SJCRH30 (cell line): ENCODE measurements around the gene POGLUT3. TPM values are rescaled to one million over a fixed set of nuclear protein-coding genes. Genes with fewer than 3 reads are reported as not detected.

Experiments
- DNase-seq, 2 experiments: peaks; one replicate each; pipeline ENCODE4 v3.0.0-alpha.2; 2015 to 2020
- H3K27ac ChIP-seq: fragments of 250-450 bp; sonication (Bioruptor Pico); 2 replicates; pipeline ENCODE4 v1.5.1; 2020; ENCODE audit warnings: mild to moderate bottlenecking, moderate library complexity
- H3K27me3 ChIP-seq: fragments of 250-450 bp; sonication (Bioruptor Pico); 2 replicates; pipeline ENCODE4 v1.5.1; 2020; ENCODE audit warnings: mild to moderate bottlenecking, moderate library complexity
- H3K36me3 ChIP-seq: fragments of 250-450 bp; sonication (Bioruptor Pico); 2 replicates; pipeline ENCODE4 v1.5.1; 2020; ENCODE audit warnings: mild to moderate bottlenecking, moderate library complexity
- H3K4me1 ChIP-seq: fragments of 250-450 bp; sonication (Bioruptor Pico); 2 replicates; pipeline ENCODE4 v1.5.1; 2020; ENCODE audit warnings: mild to moderate bottlenecking, moderate library complexity
- H3K4me3 ChIP-seq: fragments of 250-450 bp; sonication (Bioruptor Pico); 2 replicates; pipeline ENCODE4 v1.5.1; 2020; ENCODE audit warnings: mild to moderate bottlenecking, moderate library complexity
- H3K9me3 ChIP-seq: fragments of 250-450 bp; sonication (Bioruptor Pico); replicated peaks from 2 replicates; pipeline ENCODE4 v1.5.1; 2020; ENCODE audit warnings: mild to moderate bottlenecking, moderate library complexity
- total RNA-seq: library from RNA; depleted of rRNA; stranded (reverse); fragments of >200 nt; shearing (Covaris generic); gene quantifications from 2 replicates; pipeline ENCODE4 v1.2.3, GENCODE V29; 2014; rRNA removed

Gene POGLUT3, protein sequence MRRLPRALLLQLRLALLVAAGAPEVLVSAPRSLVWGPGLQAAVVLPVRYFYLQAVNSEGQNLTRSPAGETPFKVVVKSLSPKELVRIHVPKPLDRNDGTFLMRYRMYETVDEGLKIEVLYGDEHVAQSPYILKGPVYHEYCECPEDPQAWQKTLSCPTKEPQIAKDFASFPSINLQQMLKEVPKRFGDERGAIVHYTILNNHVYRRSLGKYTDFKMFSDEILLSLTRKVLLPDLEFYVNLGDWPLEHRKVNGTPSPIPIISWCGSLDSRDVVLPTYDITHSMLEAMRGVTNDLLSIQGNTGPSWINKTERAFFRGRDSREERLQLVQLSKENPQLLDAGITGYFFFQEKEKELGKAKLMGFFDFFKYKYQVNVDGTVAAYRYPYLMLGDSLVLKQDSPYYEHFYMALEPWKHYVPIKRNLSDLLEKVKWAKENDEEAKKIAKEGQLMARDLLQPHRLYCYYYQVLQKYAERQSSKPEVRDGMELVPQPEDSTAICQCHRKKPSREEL
- total RNA-seq, result 28.5 and 32.2 TPM in 2 replicates

DNA sequence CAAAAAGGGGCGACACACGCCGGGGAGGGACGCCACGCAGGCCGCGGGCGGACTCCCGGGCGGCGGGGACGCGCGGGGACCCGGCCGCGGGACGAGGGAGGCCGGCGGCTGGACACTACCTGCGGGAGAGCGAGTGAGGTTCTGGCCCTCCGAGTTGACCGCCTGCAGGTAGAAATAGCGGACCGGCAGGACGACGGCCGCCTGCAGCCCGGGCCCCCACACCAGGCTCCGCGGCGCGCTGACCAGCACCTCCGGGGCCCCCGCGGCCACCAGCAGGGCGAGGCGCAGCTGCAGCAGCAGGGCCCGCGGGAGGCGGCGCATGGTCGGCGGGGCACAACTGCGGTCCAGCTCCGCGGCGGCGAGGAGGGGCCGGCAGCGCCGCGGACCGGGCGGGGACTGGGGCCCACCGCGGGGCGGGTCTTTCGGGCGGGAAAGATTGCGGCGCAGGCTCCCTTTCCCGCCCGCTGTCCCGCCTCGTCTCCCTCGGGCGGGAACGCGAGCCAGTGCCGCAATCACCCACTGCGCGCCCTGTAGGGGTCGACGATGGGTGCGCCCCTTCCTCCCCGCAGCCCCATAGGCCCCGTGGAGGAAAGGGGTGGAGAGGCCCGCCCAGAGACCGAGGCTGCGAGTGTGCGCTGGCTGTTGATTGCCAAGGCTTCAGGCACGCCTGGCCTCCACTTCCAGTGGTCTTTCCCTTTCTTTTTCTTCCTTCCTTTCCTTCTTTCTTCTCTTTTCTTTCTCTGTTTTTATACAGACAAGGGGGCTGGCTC, at the start of gene POGLUT3:
TSS of gene POGLUT3 (minus strand) at position 339 of the 770 bp plus-strand sequence. CDS start at position 321, 18 bp downstream.
- Histone ChIP-seq H3K4me3 (peak within 1 kb of the TSS; percentile 74), H3K4me1 (no peaks in the 10 kb centered on the region), H3K36me3 (no peaks in the 10 kb centered on the region), H3K27ac (peak within 1 kb of the TSS; percentile 95), H3K27me3 (no peaks in the 10 kb centered on the region), H3K9me3 (no peaks in the 10 kb centered on the region)
- DNase-seq, result peak; percentile 68 to 74

GRCh38 chr11:108545909-108546501, 47.8 kb upstream of the POGLUT3 start:
- Histone ChIP-seq H3K27ac (no peak overlapping the region), H3K4me3 (no peak overlapping the region), H3K9me3 (no peaks in the 10 kb centered on the region), H3K27me3 (no peaks in the 10 kb centered on the region), H3K36me3 (no peaks in the 10 kb centered on the region), H3K4me1 (no peaks in the 10 kb centered on the region)
- no peak for DNase-seq

GRCh38 chr11:108543316-108543964, 45.3 kb upstream of the POGLUT3 start:
- no peaks in the 10 kb centered on the region for H3K9me3 ChIP-seq
- no peak overlapping the region for H3K4me3 ChIP-seq
- no peaks in the 10 kb centered on the region for H3K27me3 ChIP-seq
- no peak for DNase-seq
- H3K4me1 ChIP-seq, result peaks cover 2% of the 10 kb centered on the region; the same call in 1 of the 2 replicates
- no peak overlapping the region for H3K27ac ChIP-seq
- no peaks in the 10 kb centered on the region for H3K36me3 ChIP-seq

DNA sequence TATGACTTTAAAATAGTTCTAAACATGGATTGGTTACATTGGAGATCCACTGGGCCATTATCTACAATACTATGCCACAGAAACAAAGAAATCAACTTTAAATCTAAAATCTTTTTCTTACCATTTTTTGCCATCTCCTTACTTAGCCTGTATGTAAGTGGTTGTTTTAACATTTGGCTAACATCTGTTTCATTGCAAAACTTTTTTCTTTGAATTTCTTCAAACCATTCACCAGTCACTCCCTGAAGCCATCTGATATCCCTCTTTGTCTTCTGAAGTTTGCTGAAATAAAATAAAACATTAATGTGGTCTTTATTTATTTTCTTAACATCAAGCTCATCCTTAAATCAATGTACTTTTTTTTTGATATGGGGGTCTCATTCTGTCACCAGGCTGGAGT, 43.3 kb upstream of the POGLUT3 start:
- H3K4me1 ChIP-seq, result peaks cover 3% of the 10 kb centered on the region; the same call in 1 of the 2 replicates
- H3K36me3 ChIP-seq, result no peaks in the 10 kb centered on the region
- no peak for DNase-seq
- no peaks in the 10 kb centered on the region for H3K27me3 ChIP-seq
- no peaks in the 10 kb centered on the region for H3K9me3 ChIP-seq
- H3K27ac ChIP-seq, result no peak overlapping the region
- H3K4me3 ChIP-seq, result no peak overlapping the region

GRCh38 chr11:108538502-108538901, 40.3 kb upstream of the POGLUT3 start:
- DNase-seq, result no peak
- no peaks in the 10 kb centered on the region for H3K9me3 ChIP-seq
- H3K27me3 ChIP-seq, result no peaks in the 10 kb centered on the region
- H3K27ac ChIP-seq, result no peak overlapping the region
- peaks cover 3% of the 10 kb centered on the region; the same call in 1 of the 2 replicates for H3K4me1 ChIP-seq
- no peak overlapping the region for H3K4me3 ChIP-seq
- no peaks in the 10 kb centered on the region for H3K36me3 ChIP-seq

- Histone ChIP-seq H3K4me1 (peaks cover 3% of the 10 kb centered on the region; the same call in 1 of the 2 replicates), H3K9me3 (no peaks in the 10 kb centered on the region), H3K27ac (no peak overlapping the region), H3K36me3 (no peaks in the 10 kb centered on the region), H3K27me3 (no peaks in the 10 kb centered on the region), H3K4me3 (no peak overlapping the region)
- DNase-seq, result peak in 1 of 2 experiments; percentile 17
Measured at GRCh38 chr11:108538022-108538424, 39.8 kb upstream of the POGLUT3 start.

GRCh38 chr11:108536783-108537182, 38.6 kb upstream of the POGLUT3 start:
- Histone ChIP-seq H3K4me3 (no peak overlapping the region), H3K36me3 (no peaks in the 10 kb centered on the region), H3K27ac (no peak overlapping the region), H3K27me3 (no peaks in the 10 kb centered on the region), H3K4me1 (peaks cover 3% of the 10 kb centered on the region; the same call in 1 of the 2 replicates), H3K9me3 (no peaks in the 10 kb centered on the region)
- no peak for DNase-seq

GRCh38 chr11:108535384-108535955, 37.3 kb upstream of the POGLUT3 start:
- DNase-seq, result no peak
- H3K27me3 ChIP-seq, result no peaks in the 10 kb centered on the region
- H3K4me3 ChIP-seq, result no peak overlapping the region
- no peaks in the 10 kb centered on the region for H3K9me3 ChIP-seq
- H3K4me1 ChIP-seq, result peaks cover 3% of the 10 kb centered on the region; the same call in 1 of the 2 replicates
- no peak overlapping the region for H3K27ac ChIP-seq
- H3K36me3 ChIP-seq, result no peaks in the 10 kb centered on the region

GRCh38 chr11:108534274-108534882, 36.2 kb upstream of the POGLUT3 start:
- DNase-seq, result no peak
- H3K9me3 ChIP-seq, result no peaks in the 10 kb centered on the region
- no peak overlapping the region for H3K27ac ChIP-seq
- H3K36me3 ChIP-seq, result no peaks in the 10 kb centered on the region
- H3K27me3 ChIP-seq, result no peaks in the 10 kb centered on the region
- H3K4me3 ChIP-seq, result no peak overlapping the region
- peaks cover 3% of the 10 kb centered on the region; the same call in 1 of the 2 replicates for H3K4me1 ChIP-seq

DNA sequence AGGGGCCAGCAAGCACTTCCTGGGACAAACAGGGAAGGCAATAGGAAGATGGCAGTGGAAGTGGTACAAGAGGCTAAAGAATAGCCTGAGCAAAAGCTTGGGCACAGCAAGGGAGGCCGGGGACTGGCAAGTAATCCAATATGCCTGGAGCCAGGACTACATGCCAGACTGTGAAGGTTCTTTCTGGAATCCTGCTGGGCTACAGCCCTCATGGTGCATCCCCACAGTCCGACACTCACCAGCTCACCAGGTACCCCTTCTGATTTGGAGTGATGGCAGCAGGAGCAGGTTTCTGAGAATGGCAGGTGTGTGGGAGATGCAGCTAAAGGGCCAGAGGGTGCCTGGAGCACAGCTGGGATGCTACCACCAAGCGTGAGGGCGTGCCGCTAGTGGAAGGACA, 32.2 kb upstream of the POGLUT3 start:
- no peaks in the 10 kb centered on the region for H3K9me3 ChIP-seq
- no peaks in the 10 kb centered on the region for H3K27me3 ChIP-seq
- H3K4me3 ChIP-seq, result no peak overlapping the region
- no peaks in the 10 kb centered on the region for H3K4me1 ChIP-seq
- H3K27ac ChIP-seq, result no peak overlapping the region
- no peaks in the 10 kb centered on the region for H3K36me3 ChIP-seq
- DNase-seq, result no peak

DNA sequence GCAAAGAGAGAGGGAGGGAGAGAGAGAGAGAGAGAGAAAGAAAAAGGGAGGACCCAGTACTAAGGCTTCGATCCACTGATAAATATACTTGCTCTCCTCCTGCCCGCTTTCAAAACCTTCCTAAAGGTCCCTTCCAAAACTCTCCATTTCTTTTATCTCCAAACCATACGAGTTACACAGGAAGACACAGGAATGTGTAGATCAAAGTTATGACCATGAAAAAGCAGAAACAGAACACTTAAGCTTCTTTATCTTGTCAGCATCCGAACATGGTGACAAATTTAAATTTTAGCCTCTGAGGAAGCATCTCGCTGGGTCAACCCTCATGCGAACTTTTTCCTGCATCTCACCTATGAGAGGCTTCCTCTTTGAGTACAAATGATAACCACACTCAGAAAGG, 29.2 kb upstream of the POGLUT3 start:
- H3K4me1 ChIP-seq, result no peaks in the 10 kb centered on the region

GRCh38 chr11:108525161-108525560, 27.0 kb upstream of the POGLUT3 start:
- H3K4me1 ChIP-seq, result no peaks in the 10 kb centered on the region
- H3K27ac ChIP-seq, result no peak overlapping the region
- no peaks in the 10 kb centered on the region for H3K9me3 ChIP-seq
- H3K27me3 ChIP-seq, result no peaks in the 10 kb centered on the region
- H3K4me3 ChIP-seq, result no peak overlapping the region
- no peaks in the 10 kb centered on the region for H3K36me3 ChIP-seq
- DNase-seq, result no peak

More for the DNA sequence above, 29.2 kb upstream of the POGLUT3 start:
- no peak overlapping the region for H3K27ac ChIP-seq
- H3K27me3 ChIP-seq, result no peaks in the 10 kb centered on the region
- H3K9me3 ChIP-seq, result no peaks in the 10 kb centered on the region
- DNase-seq, result no peak
- H3K36me3 ChIP-seq, result no peaks in the 10 kb centered on the region
- no peak overlapping the region for H3K4me3 ChIP-seq

- Histone ChIP-seq H3K27ac (no peak overlapping the region), H3K4me3 (no peak overlapping the region), H3K9me3 (no peaks in the 10 kb centered on the region), H3K27me3 (no peaks in the 10 kb centered on the region), H3K4me1 (no peaks in the 10 kb centered on the region), H3K36me3 (no peaks in the 10 kb centered on the region)
- no peak for DNase-seq
Measured at GRCh38 chr11:108524422-108524821, 26.2 kb upstream of the POGLUT3 start.

- Histone ChIP-seq H3K36me3 (no peaks in the 10 kb centered on the region), H3K27ac (no peak overlapping the region), H3K27me3 (no peaks in the 10 kb centered on the region), H3K4me3 (no peak overlapping the region), H3K9me3 (no peaks in the 10 kb centered on the region), H3K4me1 (no peaks in the 10 kb centered on the region)
- no peak for DNase-seq
Measured at GRCh38 chr11:108522318-108522717, 24.1 kb upstream of the POGLUT3 start.
